ENCODE data around the gene YBX3.

The YBX3 gene

GRCh38 chr12:10726945-10727344 is 3.8 kb upstream of the YBX3 start:
- DNase-seq (ENCODE audit: low read depth) = no peak

GRCh38 chr12:10725003-10725402 is 1.9 kb upstream of the YBX3 start:
- H3K4me3 ChIP-seq (ENCODE audit: low read depth, low read length) = no peak overlapping the region
- no peak for DNase-seq (ENCODE audit: low read depth)

More at GRCh38 chr12:10726945-10727344, 3.8 kb upstream of the YBX3 start:
- no peak overlapping the region for H3K4me3 ChIP-seq (ENCODE audit: low read depth, low read length)

DNA sequence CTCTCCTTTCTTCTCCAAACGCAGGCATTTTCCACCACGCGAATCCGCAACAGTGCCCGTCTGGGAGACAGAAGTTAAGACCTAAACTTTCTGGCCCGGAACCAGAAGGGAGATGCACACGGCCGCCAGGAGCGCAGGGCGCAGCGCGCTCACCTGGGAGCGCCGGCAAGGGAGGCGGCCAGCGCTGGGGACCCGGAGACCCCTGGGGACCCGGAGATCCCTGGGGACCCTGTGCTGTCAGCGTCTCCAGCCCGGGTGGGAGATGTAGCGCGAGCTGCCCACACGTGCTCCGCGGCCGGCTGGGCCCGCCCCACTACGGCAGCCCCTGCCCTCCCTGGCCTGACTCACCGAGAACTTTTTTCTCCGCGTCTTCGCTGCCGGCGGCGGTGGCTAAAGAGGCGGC is 620 bp downstream of the YBX3 start:
- peak; percentile 36 for DNase-seq (ENCODE audit: low read depth)

DNA sequence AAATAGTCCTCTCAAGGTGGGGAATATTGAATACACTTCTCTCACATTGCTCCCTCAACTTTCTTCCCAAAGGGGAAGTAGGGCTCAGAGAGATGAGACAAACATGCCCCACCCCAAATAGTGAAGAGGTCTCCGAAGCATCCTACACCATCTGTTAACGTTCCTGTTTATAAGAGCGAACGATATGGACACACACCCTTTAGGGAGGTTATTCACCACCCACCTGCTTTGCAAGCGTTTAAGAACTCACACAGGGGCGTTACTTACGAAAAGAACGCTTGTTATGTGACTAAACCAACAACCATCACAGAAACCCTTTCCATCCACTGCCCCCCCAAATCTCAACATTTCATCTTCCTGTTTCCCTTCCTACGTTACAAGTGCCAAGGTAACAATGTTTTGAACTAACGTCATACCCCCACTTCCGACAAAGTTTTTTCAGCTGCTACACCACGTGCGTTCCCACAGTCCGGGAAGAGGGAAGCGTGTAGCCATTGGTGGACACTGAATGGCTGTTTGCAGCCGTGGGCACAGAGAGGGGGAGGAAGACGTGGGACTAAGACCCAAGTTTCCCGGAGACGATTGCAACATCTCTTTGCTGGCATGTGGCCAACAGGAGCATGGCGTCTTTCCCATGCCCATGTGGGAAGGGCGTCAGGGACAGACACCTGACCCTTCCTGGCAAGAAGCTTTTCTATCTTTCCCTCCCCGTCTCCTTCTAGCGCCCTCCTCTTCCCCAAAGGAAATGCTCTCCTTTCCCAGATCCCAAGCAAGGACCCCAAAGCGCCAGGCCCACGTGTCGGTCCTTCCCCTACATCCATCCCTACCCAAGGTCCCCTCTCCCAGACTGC is 1.2 kb downstream of the YBX3 start:
- H3K4me3 ChIP-seq (ENCODE audit: low read depth, low read length) = peak overlapping the region; percentile 98
- DNase-seq (ENCODE audit: low read depth) = peak; percentile 98

More for the DNA sequence above, 620 bp downstream of the YBX3 start:
- peak overlapping the region; percentile 98 for H3K4me3 ChIP-seq (ENCODE audit: low read depth, low read length)

- no peak for DNase-seq (ENCODE audit: low read depth)
These were observed 2.0 kb downstream of the YBX3 start for GRCh38 chr12:10720974-10721650.

DNA sequence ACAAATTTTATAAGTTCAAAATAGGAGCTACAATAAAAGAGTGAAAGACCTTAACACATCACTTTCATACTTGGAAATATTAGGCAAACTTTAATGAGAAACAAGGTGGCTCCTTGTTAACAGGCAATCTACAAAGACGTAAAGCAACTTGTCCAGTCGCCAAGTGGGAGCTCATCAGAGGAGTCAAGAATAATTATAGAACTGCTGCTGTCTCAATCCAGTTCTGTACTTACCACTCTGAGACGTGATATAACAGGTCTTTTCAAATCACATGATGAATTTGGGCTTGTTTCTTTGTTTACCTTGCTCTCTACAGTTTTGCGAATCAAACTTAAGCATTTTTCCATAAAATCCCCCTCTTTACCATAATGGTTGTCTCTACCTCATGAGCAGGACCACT is 3.6 kb downstream of the YBX3 start:
- H3K4me3 ChIP-seq (ENCODE audit: low read depth, low read length) = peak overlapping the region; percentile 98

More at GRCh38 chr12:10720974-10721650, 2.0 kb downstream of the YBX3 start:
- H3K4me3 ChIP-seq (ENCODE audit: low read depth, low read length) = peak overlapping the region; percentile 98

DNA sequence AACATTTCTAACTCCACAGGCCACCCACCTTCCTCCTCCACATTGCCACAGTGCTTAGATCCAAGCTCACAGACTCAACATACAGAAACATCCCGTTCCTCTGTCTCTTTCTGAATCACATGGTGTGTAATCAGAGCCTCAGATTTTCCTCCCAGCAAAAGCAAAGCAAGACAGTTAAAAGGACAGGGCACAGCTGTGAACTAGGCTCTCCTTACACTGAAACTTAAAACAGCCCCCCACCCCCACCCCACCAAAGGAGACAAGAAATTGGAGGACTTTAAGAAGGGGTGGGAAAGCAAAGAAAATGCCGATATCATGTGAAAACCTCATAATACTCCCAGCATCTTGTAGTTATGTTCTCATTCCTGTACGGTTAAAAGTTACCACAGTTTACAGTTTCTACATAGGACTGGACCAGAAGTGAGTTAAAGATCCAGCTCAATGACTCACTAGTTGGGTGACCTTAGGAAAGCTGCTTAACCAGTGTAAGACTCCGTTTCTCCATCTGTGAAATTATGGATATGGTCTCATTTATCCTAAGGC is 4.8 kb downstream of the YBX3 start:
- peak; percentile 67 for DNase-seq (ENCODE audit: low read depth)
- H3K4me3 ChIP-seq (ENCODE audit: low read depth, low read length) = peak overlapping the region; percentile 36

More for the DNA sequence above, 3.6 kb downstream of the YBX3 start:
- DNase-seq (ENCODE audit: low read depth) = no peak

DNA sequence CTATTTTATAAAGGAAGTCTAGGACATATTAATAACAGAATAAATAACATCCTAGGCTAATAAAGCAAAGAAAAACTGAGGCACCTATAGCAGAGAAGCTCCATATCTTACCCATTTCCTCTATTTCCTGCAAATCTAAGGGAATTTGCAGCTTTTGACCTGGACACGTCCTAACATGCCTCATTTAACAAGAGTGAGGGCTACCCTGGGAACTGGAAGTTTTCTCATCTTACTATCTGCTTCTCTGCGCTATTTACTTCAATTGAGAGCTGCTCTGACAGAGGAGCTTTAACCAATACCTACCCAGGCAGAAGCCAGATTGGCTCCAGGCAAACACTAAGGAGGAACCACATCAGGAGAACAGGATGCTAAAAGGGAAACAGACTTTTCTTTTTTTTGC is 5.7 kb downstream of the YBX3 start:
- H3K4me3 ChIP-seq (ENCODE audit: low read depth, low read length) = peak overlapping the region; percentile 36

GRCh38 chr12:10716704-10717315 is 6.3 kb downstream of the YBX3 start:
- peak; percentile 76 for DNase-seq (ENCODE audit: low read depth)
- H3K4me3 ChIP-seq (ENCODE audit: low read depth, low read length) = peak overlapping the region; percentile 36

More for the DNA sequence above, 5.7 kb downstream of the YBX3 start:
- no peak for DNase-seq (ENCODE audit: low read depth)

- peak overlapping the region; percentile 23 for H3K4me3 ChIP-seq (ENCODE audit: low read depth, low read length)
These were observed 6.8 kb downstream of the YBX3 start for GRCh38 chr12:10716277-10716676.

DNA sequence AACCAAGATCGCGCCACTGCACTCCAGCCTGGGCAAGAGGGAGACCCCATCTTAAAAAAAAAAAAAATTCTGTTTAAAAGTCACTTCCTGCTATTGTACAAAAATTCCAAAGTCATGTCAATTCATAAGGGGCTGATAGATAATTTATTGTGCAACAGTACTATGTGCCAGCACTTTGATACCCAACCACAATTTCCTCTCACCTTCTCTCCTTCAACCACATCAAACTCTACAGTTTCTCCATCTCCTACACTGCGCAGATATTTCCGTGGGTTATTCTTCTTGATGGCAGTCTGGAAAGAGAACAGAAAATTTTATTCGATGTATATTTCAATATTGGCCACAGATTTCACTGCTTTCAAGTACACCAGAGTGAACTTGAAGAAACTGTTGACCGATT is 7.6 kb downstream of the YBX3 start:
- DNase-seq (ENCODE audit: low read depth) = no peak
- no peak overlapping the region for H3K4me3 ChIP-seq (ENCODE audit: low read depth, low read length)

More at GRCh38 chr12:10716277-10716676, 6.8 kb downstream of the YBX3 start:
- DNase-seq (ENCODE audit: low read depth) = no peak

GRCh38 chr12:10709808-10710207 is 13.3 kb downstream of the YBX3 start:
- H3K4me3 ChIP-seq (ENCODE audit: low read depth, low read length) = no peak overlapping the region
- no peak for DNase-seq (ENCODE audit: low read depth)

DNA sequence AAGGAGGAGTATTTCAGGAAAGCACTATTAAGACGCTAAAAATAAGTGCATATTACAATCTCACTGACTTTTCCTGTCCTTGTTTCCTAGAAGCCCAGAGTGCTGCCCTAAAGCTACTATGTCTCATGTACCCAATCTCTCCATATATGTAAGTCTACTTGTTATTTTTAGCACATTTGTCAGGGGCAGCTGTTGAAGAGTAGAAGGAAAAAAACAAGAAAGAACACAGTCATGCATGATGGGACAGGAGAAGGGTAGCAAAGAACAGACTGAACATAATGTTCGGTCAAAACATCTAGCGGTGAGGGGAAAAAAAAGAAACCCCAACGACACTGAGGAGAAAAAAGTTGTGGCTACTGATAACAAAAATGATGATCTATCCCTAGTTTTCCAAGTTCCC is 14.3 kb downstream of the YBX3 start:
- DNase-seq (ENCODE audit: low read depth) = no peak

DNA sequence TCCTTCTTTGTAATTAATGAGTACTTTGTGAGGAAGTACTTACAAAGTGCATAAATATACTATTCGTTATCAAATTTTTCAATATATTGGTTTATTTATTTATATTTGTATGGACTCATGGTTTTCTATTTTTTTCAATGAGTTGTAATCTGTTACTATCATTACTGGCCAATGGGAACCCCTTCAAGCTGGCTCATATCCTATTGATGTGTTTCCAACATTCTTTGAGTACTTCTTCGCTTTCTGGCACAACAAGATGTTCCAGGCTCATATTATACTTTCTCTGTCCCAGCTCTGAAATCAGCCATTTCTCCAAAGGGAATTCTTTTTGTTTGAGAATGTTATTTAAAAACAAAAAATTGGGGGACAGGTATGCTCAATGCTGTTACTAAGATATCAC is 17.5 kb downstream of the YBX3 start:
- DNase-seq (ENCODE audit: low read depth) = no peak
- no peak overlapping the region for H3K4me3 ChIP-seq (ENCODE audit: low read depth, low read length)

More for the DNA sequence above, 14.3 kb downstream of the YBX3 start:
- no peak overlapping the region for H3K4me3 ChIP-seq (ENCODE audit: low read depth, low read length)

DNA sequence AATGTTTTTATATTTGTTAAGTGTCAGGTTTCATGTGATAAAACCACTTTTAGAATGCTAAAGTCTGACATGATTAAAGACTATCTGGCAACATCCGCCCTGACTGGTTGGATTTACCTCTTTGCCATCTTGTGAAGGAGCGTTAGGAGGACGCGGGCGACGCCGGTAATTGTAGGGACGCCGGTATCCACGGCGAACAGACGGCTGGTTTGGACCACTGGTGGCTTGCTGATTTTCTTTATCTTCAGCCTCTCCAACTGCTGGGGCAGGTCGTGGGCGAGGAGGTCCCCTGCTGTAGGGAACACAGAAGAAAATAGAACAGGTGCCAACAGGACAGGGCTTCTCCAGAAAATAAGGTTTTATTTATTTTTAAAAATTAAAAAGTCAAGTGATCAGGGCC is 21.3 kb downstream of the YBX3 start:
- no peak for DNase-seq (ENCODE audit: low read depth)
- no peak overlapping the region for H3K4me3 ChIP-seq (ENCODE audit: low read depth, low read length)

- H3K4me3 ChIP-seq (ENCODE audit: low read depth, low read length) = no peak overlapping the region
- no peak for DNase-seq (ENCODE audit: low read depth)
These were observed 21.9 kb downstream of the YBX3 start for GRCh38 chr12:10701131-10701681.

- H3K4me3 ChIP-seq (ENCODE audit: low read depth, low read length) = no peak overlapping the region
- DNase-seq (ENCODE audit: low read depth) = no peak
These were observed 22.5 kb downstream of the YBX3 start for GRCh38 chr12:10700581-10700980.

DNA sequence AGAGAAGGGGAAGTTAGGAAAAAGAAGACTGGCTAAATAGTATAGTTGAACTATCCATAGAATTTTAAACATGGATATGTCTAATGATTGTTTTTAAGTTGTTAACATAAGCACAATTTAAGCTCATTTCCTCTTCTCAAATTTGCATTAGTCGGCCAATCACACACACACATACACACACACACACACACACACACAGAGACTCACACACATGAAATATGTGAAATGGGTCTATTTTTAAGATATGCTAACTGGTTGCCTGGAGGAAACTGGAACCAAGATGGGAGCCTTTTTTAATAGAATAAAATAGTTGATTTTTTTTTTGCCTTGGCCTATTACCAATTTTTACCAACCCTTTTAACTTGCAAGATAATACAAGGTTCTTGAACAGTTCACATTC is 25.3 kb downstream of the YBX3 start:
- no peak overlapping the region for H3K4me3 ChIP-seq (ENCODE audit: low read depth, low read length)
- no peak for DNase-seq (ENCODE audit: low read depth)

GRCh38 chr12:10697156-10697555 is 26.0 kb downstream of the YBX3 start:
- DNase-seq (ENCODE audit: low read depth) = no peak
- H3K4me3 ChIP-seq (ENCODE audit: low read depth, low read length) = no peak overlapping the region

DNA sequence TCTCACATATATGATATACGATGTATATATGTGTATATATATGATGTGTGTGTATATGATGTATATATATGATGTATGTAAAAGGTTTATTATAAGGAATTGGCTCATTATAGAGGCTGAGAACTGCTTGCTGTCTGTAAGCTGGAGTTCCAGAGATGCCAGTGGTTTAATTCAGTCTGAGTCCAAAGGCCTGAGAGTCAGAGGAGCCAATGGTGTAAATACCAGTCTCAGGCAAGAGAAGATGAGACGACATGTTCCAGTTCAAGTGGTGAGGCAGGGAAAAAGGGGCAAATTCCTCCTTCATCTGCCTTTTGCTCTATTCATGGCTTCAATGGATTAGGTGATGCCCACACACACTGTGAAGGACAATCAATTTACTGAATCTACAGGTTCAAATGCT is 32.2 kb downstream of the YBX3 start:
- no peak for DNase-seq (ENCODE audit: low read depth)
- H3K4me3 ChIP-seq (ENCODE audit: low read depth, low read length) = no peak overlapping the region
